Measurements from ENCODE around the gene TLR7.

GRCh38 chrX:12817528-12817927, 49.3 kb upstream of the TLR7 start:
- TF ChIP-seq CTCF (IDR thresholded peaks at IDR 0.05) = no peak
- TF ChIP-seq POLR2A (IDR thresholded peaks at IDR 0.05) = no peak

Data from heart left ventricle (tissue), 13 donors.